Measurements from ENCODE around the gene AOPEP.

The AOPEP gene

DNA sequence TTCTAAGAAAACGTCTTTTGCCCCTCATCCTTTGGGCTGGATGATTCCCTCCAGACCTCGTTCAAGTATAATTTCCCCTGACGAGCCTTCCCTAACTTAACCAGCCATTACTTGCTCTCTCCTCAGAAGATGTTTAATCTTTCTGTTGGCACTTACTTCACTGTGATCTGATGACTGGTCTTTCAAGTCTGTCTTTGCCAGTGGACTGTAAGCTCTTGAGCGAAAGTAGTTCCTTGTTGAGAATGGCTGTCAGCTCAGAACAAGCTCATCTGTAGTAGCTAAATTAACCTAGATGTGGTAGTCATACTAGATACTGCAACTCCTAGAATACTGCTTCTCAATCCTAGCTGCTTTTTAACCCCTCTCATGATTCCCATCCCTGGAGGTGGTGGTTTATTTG, 125.0 kb downstream of the AOPEP start:
- no peak for DNase-seq

GRCh38 chr9:94851892-94852291, 125.4 kb downstream of the AOPEP start:
- no peak for DNase-seq

DNA sequence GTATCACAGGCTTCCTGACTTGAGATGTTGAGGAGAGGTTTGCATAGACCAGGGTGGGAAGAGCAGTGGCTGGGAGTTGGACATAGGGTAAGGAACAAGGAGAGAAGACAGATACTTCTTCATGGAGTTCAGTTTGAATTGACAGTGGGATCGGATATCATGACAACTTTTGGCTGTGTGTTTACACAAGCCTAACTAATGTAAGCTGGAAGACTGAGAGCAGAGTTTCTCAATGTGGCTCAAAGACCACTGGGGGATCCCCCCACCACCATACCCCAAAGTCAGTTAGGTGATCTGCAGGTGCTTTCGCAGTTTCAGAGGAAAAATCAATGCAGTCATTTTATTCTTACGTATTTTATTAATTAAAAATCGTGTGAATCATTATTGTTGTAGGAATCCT, 125.9 kb downstream of the AOPEP start:
- no peak for DNase-seq

- DNase-seq = no peak
These were observed 127.4 kb downstream of the AOPEP start for GRCh38 chr9:94853887-94854286.

GRCh38 chr9:94855903-94856302, 129.4 kb downstream of the AOPEP start:
- DNase-seq = no peak

- DNase-seq = no peak
These were observed 131.3 kb downstream of the AOPEP start for GRCh38 chr9:94857791-94858190.

- no peak for DNase-seq
These were observed 132.7 kb downstream of the AOPEP start for GRCh38 chr9:94859226-94859625.

DNA sequence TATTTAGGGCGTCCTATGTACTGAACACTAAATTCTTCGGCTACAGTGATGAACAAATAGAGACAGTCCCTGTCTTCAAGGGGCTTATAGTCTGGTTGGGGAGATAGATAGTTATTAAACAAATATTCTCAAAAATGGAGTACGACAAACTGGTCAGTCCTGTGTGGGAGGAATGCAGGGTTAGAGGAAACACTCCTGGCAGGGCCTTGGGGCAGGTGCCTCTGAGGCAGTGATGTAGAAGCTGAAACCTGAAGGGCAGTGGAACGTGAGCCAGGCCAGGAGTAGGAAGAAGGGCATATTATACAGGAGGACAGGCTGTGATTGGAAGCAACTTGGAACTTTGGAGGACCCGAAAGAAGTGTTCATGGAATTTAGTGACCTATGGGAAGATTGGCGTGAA, 133.4 kb downstream of the AOPEP start:
- no peak for DNase-seq

- peak; percentile 63 for DNase-seq
These were observed 134.4 kb downstream of the AOPEP start for GRCh38 chr9:94860678-94861588.

DNA sequence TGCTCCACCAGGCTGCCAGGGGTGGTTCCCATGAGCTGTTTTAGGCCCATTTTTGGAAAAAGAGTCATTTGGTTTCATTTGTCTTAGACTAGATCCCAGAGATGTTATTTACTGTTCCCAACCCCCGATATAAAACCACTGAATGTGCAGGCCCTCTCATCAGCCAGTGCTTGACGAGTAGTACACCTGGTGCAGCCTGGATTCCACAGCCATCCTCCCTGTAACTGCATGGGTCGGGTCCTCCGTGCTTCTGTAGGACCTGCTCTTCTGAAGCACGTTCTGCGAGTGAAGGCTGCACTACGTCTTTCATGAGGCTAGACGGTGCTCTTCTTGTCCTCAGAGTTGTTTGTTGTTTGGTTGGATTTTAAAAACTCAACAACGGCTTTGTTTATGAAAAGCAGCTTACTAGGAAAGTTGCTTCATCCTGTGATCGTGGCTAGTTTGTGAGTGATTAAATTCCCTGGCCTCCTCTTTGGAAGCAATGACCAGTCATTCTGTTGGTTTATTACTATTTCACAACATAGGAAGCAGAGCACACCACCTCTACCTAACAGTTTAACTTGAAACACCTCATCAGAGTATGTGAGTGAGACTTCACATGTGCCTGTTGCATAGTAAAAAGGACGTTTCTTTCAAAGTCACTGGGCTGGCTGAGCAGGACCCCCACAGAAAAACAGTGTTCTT, 135.2 kb downstream of the AOPEP start:
- peak; percentile 17 for DNase-seq

- DNase-seq = no peak
These were observed 137.7 kb downstream of the AOPEP start for GRCh38 chr9:94864196-94864595.

- no peak for DNase-seq
These were observed 138.5 kb downstream of the AOPEP start for GRCh38 chr9:94864862-94865509.

DNA sequence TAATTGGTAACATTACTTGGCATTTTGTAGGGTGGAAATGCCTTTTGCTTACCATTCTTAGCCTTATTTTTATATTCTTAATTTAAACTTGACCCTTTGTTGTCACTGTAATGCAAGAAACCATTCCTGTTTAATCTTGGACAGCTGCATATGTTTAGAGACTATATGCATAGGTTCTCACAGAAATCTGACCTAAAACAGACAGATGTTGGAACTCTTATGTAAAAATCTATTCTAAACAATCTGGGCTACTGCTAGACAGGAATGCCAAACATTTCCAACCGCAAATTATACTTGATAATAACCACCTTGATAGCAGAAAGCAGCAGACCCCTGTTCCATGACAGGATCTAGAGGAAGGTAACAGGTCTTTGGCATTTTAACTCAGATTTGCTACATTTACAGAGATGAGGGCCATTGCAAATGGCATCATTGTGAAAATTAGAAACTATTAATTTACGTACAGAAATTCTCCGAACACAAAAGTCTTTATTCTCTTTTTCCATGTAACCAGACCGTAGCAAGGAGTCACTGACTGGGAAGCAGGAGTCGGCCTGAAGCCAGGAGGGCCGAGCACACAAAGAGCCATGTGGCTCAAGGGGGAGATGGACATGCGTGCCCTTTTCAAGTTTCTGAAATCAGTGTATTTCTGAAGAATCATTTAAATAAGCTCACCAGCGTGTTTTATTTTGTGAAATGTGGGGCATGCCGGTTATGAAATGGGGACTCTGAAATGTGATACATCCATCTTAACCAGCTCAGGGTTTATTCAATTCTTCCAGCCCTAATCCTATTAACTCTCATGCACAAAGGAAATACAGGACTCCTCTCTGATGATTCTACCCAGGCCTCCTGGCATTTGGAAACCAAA, 139.3 kb downstream of the AOPEP start:
- DNase-seq = no peak

DNA sequence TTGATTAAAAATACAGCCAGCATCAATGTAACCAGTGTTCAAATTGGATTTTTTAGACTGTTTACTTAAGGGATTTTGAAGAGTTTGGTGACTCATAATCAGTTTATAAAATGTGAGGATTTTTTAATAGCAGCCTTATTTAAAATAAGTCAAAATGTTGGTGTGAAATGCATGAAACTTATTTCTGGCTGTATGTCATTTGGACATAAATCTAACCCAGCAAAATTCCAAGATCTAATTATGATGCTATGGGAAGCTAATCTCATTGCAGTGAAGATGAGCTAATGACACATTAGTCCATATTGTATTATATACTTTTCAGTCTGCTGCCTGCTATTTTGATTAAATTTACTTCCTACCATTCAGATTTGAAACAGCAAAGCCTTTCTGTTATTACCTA, 140.3 kb downstream of the AOPEP start:
- no peak for DNase-seq

DNA sequence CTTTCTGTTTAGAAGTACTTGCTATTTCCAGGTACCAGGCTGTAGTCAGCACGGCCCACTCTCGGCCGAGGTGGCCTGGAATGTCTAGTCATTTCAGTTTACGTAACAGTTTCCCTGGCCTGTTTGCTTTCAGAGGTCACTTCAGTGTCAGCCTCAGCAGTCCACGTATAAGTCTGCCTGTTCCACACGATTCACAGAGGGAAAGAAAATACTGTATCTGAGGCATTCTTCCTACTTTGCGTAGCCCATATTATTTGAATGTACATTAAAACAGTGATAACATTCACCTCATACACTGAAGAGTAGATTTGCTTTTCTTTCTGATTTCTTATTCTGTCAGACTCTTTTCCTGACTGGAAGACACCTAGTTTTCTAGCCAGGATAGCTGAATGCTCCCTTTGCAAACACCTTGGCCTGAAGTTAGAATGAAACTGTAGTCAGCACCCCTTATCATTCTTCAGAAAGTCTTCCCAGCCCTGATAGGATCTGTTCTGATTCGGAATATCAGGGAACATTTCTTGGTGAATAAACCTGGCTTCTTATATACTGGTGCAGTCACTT, 140.9 kb downstream of the AOPEP start:
- DNase-seq = no peak

GRCh38 chr9:94867842-94868312, 141.4 kb downstream of the AOPEP start:
- no peak for DNase-seq

DNA sequence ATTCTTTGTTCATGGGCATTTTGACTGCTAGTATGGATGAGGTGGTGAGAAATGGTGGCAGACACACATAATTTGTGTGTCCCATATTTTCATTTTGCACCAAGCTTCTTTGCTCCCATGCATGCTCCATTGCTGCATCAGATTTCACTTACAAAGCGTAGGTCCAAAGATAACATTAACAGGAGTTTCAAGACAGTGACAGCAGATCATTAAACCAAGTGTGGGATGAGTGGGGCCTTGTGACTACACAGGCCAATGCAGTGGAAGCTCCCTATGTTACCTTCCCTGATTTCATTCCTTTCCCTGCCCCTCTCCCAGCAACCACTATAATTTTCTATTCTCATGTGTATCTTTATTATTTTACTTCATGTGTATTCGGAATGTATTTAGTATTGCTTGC, 142.0 kb downstream of the AOPEP start:
- no peak for DNase-seq

DNA sequence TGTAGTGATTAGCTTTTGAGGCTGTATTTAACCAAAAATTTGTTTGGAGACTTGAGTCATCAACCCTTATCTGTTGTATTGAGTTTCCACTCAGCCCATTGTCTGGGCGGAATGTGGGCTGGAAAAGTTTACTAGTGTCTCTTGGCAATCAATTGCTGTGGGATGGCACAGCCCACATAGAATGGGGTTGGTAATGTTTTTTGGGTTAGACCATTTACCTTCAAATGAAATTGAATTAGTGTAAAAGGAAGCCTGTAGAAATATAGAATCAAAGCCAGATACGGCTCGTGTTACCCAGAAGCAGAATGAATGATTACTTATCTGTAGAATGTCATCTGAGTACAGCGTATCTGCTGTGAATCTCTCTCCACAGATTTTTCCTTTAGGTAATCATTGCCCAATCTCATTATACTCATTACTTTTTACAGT, 142.9 kb downstream of the AOPEP start:
- no peak for DNase-seq

DNA sequence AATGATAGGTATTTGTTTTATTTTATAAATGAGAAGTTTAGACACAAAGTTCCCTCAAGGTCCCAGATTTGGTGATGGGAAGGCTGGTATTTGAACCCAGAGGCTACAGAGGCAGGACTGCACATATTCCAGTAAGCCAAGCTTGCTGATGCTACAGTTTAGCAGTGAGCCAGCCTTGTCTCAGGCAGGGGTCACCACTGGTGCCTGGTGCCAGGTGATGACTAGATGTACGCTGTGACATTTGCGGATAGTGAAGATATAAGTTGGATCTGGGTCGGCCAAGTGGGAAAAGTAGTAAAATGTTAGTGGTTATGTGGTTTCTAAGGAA, 143.9 kb downstream of the AOPEP start:
- DNase-seq = no peak

DNA sequence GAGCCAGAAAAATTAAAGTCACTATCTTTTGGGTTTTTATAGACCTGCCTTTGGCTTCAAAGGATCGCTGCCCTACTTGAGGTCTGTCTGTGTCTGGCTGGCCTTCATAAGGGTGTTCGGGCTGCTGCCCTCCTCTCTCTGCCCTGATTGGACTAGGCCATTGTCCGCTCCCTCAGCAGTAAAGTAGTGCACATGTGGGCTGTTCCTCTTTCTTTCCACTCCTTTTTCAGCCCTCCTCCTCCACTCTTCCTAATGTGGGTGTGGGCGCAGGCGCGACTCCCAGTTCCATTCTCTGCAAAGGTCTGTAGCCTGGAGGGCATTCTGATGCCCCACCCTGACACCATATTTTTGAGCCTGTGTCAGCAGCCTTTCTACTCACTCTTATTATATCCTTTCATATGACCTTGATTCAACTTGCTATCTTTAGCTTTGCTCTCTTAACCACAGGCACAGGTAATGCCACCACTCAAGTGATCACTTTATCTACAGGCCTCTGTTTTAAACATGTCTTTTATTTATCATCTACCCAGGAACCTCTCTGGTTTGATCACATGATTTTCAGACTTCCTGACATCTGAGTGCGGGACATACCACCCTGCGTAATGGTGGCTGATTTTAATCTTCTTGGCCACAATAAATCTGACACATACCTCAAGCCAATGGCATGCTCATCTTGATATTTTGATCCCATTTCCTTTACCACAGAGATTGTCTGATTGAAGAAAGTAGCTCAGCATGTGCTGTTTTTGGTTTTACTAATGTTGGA, 144.5 kb downstream of the AOPEP start:
- DNase-seq = no peak

GRCh38 chr9:94872083-94872833, 145.8 kb downstream of the AOPEP start:
- no peak for DNase-seq
